Suprapubic skin (tissue), 4 donors: ENCODE measurements around the gene RMI2. TPM values are rescaled to one million over a fixed set of nuclear protein-coding genes. Genes with fewer than 3 reads are reported as not detected.

Source experiments
- DNase-seq, 2 donors: peaks; one replicate each; pipeline ENCODE4 v3.0.0-alpha.2; 2019; ENCODE audit warnings: low spot score in 2 of 2
- H3K27ac ChIP-seq: fragments of 200-600 bp; sonication (generic); one replicate; pipeline ENCODE4 v1.5.1; 2019
- H3K27me3 ChIP-seq: fragments of 200-600 bp; sonication (generic); one replicate; pipeline ENCODE4 v1.5.1; 2019
- H3K36me3 ChIP-seq: fragments of 200-600 bp; sonication (generic); one replicate; pipeline ENCODE4 v1.5.1; 2019
- H3K4me1 ChIP-seq: fragments of 200-600 bp; sonication (generic); one replicate; pipeline ENCODE4 v1.5.1; 2019
- H3K4me3 ChIP-seq: fragments of 200-600 bp; sonication (generic); one replicate; pipeline ENCODE4 v1.5.1; 2019; ENCODE audit warnings: mild to moderate bottlenecking
- H3K9me3 ChIP-seq: fragments of 200-600 bp; sonication (generic); one replicate; pipeline ENCODE4 v1.5.1; 2019
- CTCF ChIP-seq, 2 donors: fragments of 200-600 bp in 1 of 2; fragments of 450-650 bp in 1 of 2; sonication (generic) in 1 of 2; IDR thresholded peaks; one replicate each; pipeline ENCODE4 v1.5.1; 2016 to 2019; ENCODE audit warnings: antibody characterized with exemption in 2 of 2, mild to moderate bottlenecking in 1 of 2, moderate library complexity in 1 of 2
- EP300 ChIP-seq: sonication (generic); formaldehyde crosslinking; IDR thresholded peaks from one replicate; pipeline ENCODE4 v1.6.1; 2017; ENCODE audit warnings: antibody characterized with exemption
- POLR2A ChIP-seq, 2 donors: fragments of 450-650 bp; IDR thresholded peaks; one replicate each; pipeline ENCODE4 v1.6.1; 2017; ENCODE audit warnings: antibody characterized with exemption in 2 of 2, mild to moderate bottlenecking in 2 of 2, moderate library complexity in 2 of 2
- POLR2AphosphoS5 ChIP-seq, 3 donors: sonication (generic); formaldehyde crosslinking; IDR thresholded peaks; one replicate each; pipeline ENCODE4 v1.6.1; 2017; ENCODE audit warnings: antibody characterized with exemption in 3 of 3
- WGBS: methylation state at CpG from one replicate; pipeline ENCODE4 v1.1.5; 2018; 5-methylcytosine and 5-hydroxymethylcytosine counted together
- total RNA-seq, 4 donors: library from RNA; depleted of rRNA; stranded (reverse); fragments of >200 nt; gene quantifications; one replicate each; pipeline ENCODE4 v1.1.0, GENCODE V29; 2016

RMI2 gene
- total RNA-seq, 4 donors from 2014 or later, result 2.7 to 7.7 (median 6.4) TPM

- peaks cover 12% of the 10 kb centered on the region for H3K4me1 ChIP-seq
- H3K27ac ChIP-seq, result no peak overlapping the region
- no peak overlapping the region for H3K4me3 ChIP-seq
- TF ChIP-seq EP300 (no peak), POLR2AphosphoS5 (IDR thresholded peaks at IDR 0.05) (no peak), POLR2A (IDR thresholded peaks at IDR 0.05) (no peak), CTCF (IDR thresholded peaks at IDR 0.05) (no peak)
- no peaks in the 10 kb centered on the region for H3K36me3 ChIP-seq
- no peaks in the 10 kb centered on the region for H3K27me3 ChIP-seq
- WGBS, result 55% methylated on average over 12 of the region's 13 CpGs
- DNase-seq, result no peak
- H3K9me3 ChIP-seq, result no peaks in the 10 kb centered on the region
Measured at GRCh38 chr16:11315510-11315909, 29.7 kb upstream of the RMI2 start.

- peaks cover 12% of the 10 kb centered on the region for H3K4me1 ChIP-seq
- no peaks in the 10 kb centered on the region for H3K9me3 ChIP-seq
- H3K27ac ChIP-seq, result no peak overlapping the region
- no peaks in the 10 kb centered on the region for H3K27me3 ChIP-seq
- TF ChIP-seq POLR2A (IDR thresholded peaks at IDR 0.05), result no peak
- no peak for TF ChIP-seq EP300
- TF ChIP-seq CTCF (IDR thresholded peaks at IDR 0.05), result no peak
- TF ChIP-seq POLR2AphosphoS5 (IDR thresholded peaks at IDR 0.05), result no peak
- DNase-seq, result no peak
- H3K4me3 ChIP-seq, result no peak overlapping the region
- no peaks in the 10 kb centered on the region for H3K36me3 ChIP-seq
- WGBS, result 84% methylated on average over 22 of the region's 23 CpGs
Measured at GRCh38 chr16:11316331-11317015, 28.8 kb upstream of the RMI2 start.

GRCh38 chr16:11318817-11319216, 26.4 kb upstream of the RMI2 start:
- no peaks in the 10 kb centered on the region for H3K4me1 ChIP-seq
- TF ChIP-seq CTCF (IDR thresholded peaks at IDR 0.05), result no peak
- TF ChIP-seq EP300, result no peak
- TF ChIP-seq POLR2A (IDR thresholded peaks at IDR 0.05), result no peak
- no peak for TF ChIP-seq POLR2AphosphoS5 (IDR thresholded peaks at IDR 0.05)
- no peak overlapping the region for H3K4me3 ChIP-seq
- H3K9me3 ChIP-seq, result no peaks in the 10 kb centered on the region
- H3K27me3 ChIP-seq, result no peaks in the 10 kb centered on the region
- no peak for DNase-seq
- no peaks in the 10 kb centered on the region for H3K36me3 ChIP-seq
- H3K27ac ChIP-seq, result no peak overlapping the region
- WGBS, result 94% methylated on average over 8 of the region's 8 CpGs

GRCh38 chr16:11319529-11320146, 25.6 kb upstream of the RMI2 start:
- H3K36me3 ChIP-seq, result no peaks in the 10 kb centered on the region
- no peak overlapping the region for H3K27ac ChIP-seq
- H3K4me3 ChIP-seq, result no peak overlapping the region
- no peak for DNase-seq
- H3K4me1 ChIP-seq, result no peaks in the 10 kb centered on the region
- TF ChIP-seq CTCF (IDR thresholded peaks at IDR 0.05) (no peak), EP300 (no peak), POLR2A (IDR thresholded peaks at IDR 0.05) (no peak), POLR2AphosphoS5 (IDR thresholded peaks at IDR 0.05) (no peak)
- H3K9me3 ChIP-seq, result no peaks in the 10 kb centered on the region
- no peaks in the 10 kb centered on the region for H3K27me3 ChIP-seq
- WGBS, result 82% methylated on average over 3 of the region's 8 CpGs

GRCh38 chr16:11320170-11320569, 25.1 kb upstream of the RMI2 start:
- TF ChIP-seq POLR2A (IDR thresholded peaks at IDR 0.05), result no peak
- no peak for TF ChIP-seq CTCF (IDR thresholded peaks at IDR 0.05)
- no peak for TF ChIP-seq EP300
- no peak for TF ChIP-seq POLR2AphosphoS5 (IDR thresholded peaks at IDR 0.05)
- no peak overlapping the region for H3K27ac ChIP-seq
- H3K4me3 ChIP-seq, result no peak overlapping the region
- no peak for DNase-seq
- H3K9me3 ChIP-seq, result no peaks in the 10 kb centered on the region
- 82% methylated on average over 7 of the region's 10 CpGs for WGBS
- H3K4me1 ChIP-seq, result no peaks in the 10 kb centered on the region
- H3K36me3 ChIP-seq, result no peaks in the 10 kb centered on the region
- H3K27me3 ChIP-seq, result no peaks in the 10 kb centered on the region
